ENCODE measurements around the gene UGDH. TPM values are rescaled to one million over a fixed set of nuclear protein-coding genes. Genes with fewer than 3 reads are reported as not detected.

UGDH gene
- total RNA-seq, 1 experiment from 2014 or later: 104 TPM

GRCh38 chr4:39480251-39480650 lies 47.0 kb downstream of the UGDH start:
- no peak overlapping the region for H3K9ac ChIP-seq (ENCODE audit: extremely low read depth, insufficient read length, low read length)
- no peak overlapping the region for H4K91ac ChIP-seq (ENCODE audit: insufficient read length, low read depth, low read length)
- no peak overlapping the region for H2BK20ac ChIP-seq (ENCODE audit: low read depth, low read length, poor library complexity, severe bottlenecking)
- no peak overlapping the region for H2BK5ac ChIP-seq (ENCODE audit: insufficient read length, low read length)
- H3K23me2 ChIP-seq (ENCODE audit: insufficient read length, low read depth, low read length, poor library complexity, severe bottlenecking): no peaks in the 10 kb centered on the region
- H4K5ac ChIP-seq (ENCODE audit: insufficient read length, low read depth, low read length): no peak overlapping the region
- no peaks in the 10 kb centered on the region for H4K20me1 ChIP-seq (ENCODE audit: control insufficient read depth, insufficient read depth, insufficient read length)
- no peak overlapping the region for H2BK15ac ChIP-seq (ENCODE audit: low read depth, low read length)
- H3K4me2 ChIP-seq (ENCODE audit: insufficient read depth, insufficient read length, low read length): no peak overlapping the region
- Mint-ChIP-seq H3K9me3 (peaks cover 7 to 8% of the 10 kb centered on the region in 2 experiments), H3K27ac (no peak overlapping the region; a peak in 1 of 7 replicates), H3K4me1 (no peaks in the 10 kb centered on the region), H3K4me3 (no peak overlapping the region), H3K36me3 (ENCODE audit: insufficient read depth in 1 of 3, low read depth in 3 of 3) (peaks cover 5 to 19% (median 9%) of the 10 kb centered on the region in 3 experiments), H3K27me3 (ENCODE audit: low read depth) (no peaks in the 10 kb centered on the region)
- H2BK120ac ChIP-seq (ENCODE audit: low read depth, low read length, poor library complexity, severe bottlenecking): no peak overlapping the region
- WGBS (ENCODE audit: extremely low coverage, insufficient read length, low lambda C conversion rate): no CpG with 5 or more reads among the region's 27 CpGs
- no peaks in the 10 kb centered on the region for H3K79me1 ChIP-seq (ENCODE audit: insufficient read depth, low read depth, low read length, poor library complexity, severe bottlenecking)
- H2AFZ ChIP-seq (ENCODE audit: low read length): no peak overlapping the region
- no peak overlapping the region for H2AK5ac ChIP-seq (ENCODE audit: insufficient read length, low read length)
- H3K9me3 ChIP-seq (ENCODE audit: control insufficient read depth, low read depth, low read length): no peaks in the 10 kb centered on the region
- no peak overlapping the region for H3K27ac ChIP-seq (ENCODE audit: insufficient read length, low read depth, low read length)
- DNase-seq: no peak
- no peak overlapping the region for H3K23ac ChIP-seq (ENCODE audit: insufficient read length, low read depth, low read length)
- no peak overlapping the region for H3K4ac ChIP-seq (ENCODE audit: low read depth, low read length)
- H3K56ac ChIP-seq (ENCODE audit: insufficient read length, low read depth, low read length): no peak overlapping the region
- H4K8ac ChIP-seq (replicated peaks; ENCODE audit: insufficient read length, low read depth, low read length): no peak overlapping the region
- no peaks in the 10 kb centered on the region for H3K79me2 ChIP-seq (ENCODE audit: insufficient read depth, low read length)
- H3K18ac ChIP-seq (ENCODE audit: insufficient read length, low read depth, low read length): no peak overlapping the region
- no peak overlapping the region for H2BK12ac ChIP-seq (ENCODE audit: insufficient read length, low read depth, low read length)
- no peaks in the 10 kb centered on the region for H3K27me3 ChIP-seq (ENCODE audit: insufficient read depth, low read length)
- no peak overlapping the region for H3K14ac ChIP-seq (ENCODE audit: insufficient read depth, low read length)
- no peak for TF ChIP-seq CTCF (conservative IDR thresholded peaks at IDR 0.05)
- H3K4me1 ChIP-seq (ENCODE audit: insufficient read depth, low read length): no peaks in the 10 kb centered on the region
- H3T11ph ChIP-seq (ENCODE audit: low read length): no peak overlapping the region
